ENCODE measurements around the gene ZFAND3.

ZFAND3 gene

DNA sequence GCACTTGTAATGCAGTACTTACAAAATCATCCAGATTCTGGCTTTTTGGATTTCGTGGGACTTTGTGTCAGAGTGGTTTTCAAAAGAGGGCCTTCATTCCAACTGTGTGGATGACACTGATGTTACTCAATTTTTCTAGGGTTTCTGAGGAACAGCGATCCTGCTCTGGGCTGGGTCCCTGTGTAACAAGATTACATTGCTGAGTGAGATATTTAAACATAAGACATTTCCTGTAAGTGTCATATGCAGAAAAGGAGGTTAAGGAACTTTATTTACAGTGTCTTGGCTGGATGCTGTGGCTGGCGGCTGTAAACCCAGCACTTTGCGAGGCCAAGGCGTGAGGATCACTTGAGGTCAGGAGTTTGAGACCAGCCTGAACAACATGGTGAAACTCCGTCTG, 6.7 kb downstream of the ZFAND3 start:
- no peak overlapping the region for H3K4me3 ChIP-seq (ENCODE audit: low read depth, low read length)
- TF ChIP-seq, protein P1, sequence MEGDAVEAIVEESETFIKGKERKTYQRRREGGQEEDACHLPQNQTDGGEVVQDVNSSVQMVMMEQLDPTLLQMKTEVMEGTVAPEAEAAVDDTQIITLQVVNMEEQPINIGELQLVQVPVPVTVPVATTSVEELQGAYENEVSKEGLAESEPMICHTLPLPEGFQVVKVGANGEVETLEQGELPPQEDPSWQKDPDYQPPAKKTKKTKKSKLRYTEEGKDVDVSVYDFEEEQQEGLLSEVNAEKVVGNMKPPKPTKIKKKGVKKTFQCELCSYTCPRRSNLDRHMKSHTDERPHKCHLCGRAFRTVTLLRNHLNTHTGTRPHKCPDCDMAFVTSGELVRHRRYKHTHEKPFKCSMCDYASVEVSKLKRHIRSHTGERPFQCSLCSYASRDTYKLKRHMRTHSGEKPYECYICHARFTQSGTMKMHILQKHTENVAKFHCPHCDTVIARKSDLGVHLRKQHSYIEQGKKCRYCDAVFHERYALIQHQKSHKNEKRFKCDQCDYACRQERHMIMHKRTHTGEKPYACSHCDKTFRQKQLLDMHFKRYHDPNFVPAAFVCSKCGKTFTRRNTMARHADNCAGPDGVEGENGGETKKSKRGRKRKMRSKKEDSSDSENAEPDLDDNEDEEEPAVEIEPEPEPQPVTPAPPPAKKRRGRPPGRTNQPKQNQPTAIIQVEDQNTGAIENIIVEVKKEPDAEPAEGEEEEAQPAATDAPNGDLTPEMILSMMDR (conservative IDR thresholded peaks at IDR 0.05; ENCODE audit: low read depth, low read length): no peak
- no peak for DNase-seq (ENCODE audit: low read depth)

DNA sequence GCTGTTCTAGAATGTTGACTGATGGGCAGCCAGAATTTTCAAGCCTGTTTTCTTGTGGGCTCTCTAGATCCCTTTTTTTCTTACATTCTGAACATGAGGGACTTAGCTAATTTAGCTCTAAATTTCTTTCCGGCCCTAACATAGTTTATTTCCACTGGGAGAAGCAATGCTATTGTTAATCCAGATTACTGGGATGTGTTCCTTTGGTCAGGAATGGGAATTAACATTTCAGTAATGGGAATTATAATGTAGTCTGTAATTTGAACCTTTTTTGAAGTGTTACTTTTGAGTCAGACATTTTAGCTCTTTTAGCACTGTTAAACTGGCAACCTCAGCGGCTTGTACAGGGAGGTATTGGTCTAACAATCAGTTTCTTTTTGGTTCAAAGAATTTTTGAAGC, 7.5 kb downstream of the ZFAND3 start:
- TF ChIP-seq, protein P1 (conservative IDR thresholded peaks at IDR 0.05; ENCODE audit: low read depth, low read length): no peak
- H3K4me3 ChIP-seq (ENCODE audit: low read depth, low read length): no peak overlapping the region
- no peak for DNase-seq (ENCODE audit: low read depth)

DNA sequence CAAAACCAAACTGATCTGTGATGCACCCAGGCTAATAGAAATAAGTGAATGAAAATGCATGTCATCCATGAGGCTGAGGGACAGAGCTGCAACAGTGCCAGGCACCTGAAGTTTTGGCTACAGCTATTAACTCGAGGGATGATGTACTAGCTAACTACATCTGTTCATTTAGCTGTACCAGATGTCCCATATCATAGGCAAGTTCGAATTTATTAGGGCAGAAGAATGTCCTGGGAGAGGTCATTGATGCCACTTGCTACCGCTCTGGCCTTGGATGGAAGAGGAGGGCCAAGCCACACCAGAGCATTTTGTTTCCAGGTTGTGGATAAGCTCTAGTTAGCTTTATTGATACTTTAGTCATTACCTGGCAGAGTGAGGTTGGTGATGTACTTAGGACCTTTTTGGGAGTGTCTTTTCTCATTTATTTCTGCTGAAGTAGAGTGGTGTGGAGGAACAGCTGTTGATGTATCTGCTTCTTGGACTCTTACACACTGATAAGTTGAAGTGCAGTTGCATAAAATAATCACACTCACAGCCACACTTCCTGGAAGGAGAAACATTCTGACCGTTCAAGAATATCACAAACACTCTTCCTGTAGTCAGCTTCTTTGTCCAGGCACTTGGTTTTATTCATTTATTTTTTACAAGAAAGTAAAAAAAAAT, 8.2 kb downstream of the ZFAND3 start:
- TF ChIP-seq, protein P1 (conservative IDR thresholded peaks at IDR 0.05; ENCODE audit: low read depth, low read length): no peak
- DNase-seq (ENCODE audit: low read depth): no peak
- no peak overlapping the region for H3K4me3 ChIP-seq (ENCODE audit: low read depth, low read length)

DNA sequence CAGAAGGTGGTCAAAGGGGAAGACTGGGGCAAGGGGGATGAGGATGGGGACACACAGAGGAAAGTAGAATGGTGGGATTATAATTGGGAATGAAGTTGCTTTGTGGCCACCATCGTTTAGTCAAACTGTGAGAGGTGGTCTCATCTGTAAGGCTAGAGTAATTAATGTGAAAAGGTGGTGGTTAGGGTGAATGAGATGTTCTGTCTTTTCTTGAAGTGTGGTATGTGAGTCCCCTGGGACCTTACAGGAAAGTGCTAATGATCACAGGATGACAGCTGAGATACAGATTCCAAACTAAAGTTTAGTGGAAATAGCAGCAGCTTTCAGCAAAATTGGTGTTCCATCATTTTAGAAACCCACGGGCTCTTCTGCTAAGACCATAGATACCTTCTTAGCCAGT, 10.7 kb downstream of the ZFAND3 start:
- no peak for DNase-seq (ENCODE audit: low read depth)
- TF ChIP-seq, protein P1 (conservative IDR thresholded peaks at IDR 0.05; ENCODE audit: low read depth, low read length): no peak
- no peak overlapping the region for H3K4me3 ChIP-seq (ENCODE audit: low read depth, low read length)

DNA sequence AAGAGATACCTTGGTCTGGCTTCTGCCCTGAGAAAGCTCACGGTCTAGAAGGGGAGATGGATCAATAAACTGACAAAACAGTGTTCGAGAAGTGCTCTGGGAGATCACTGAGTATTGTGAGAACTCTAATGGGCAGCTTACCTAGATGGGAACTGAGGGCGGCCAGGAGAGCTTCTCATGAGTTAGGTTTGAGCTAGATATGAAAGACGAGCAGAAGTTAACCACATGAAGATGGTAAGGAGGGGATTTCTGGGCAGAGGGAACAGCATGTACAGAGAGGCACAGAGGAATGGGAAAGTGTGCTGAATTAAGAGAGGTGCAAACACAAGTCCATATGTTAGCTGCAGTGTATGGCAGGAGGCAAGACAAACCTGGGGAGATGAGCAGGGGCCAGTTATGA, 11.9 kb downstream of the ZFAND3 start:
- no peak overlapping the region for H3K4me3 ChIP-seq (ENCODE audit: low read depth, low read length)
- DNase-seq (ENCODE audit: low read depth): no peak
- TF ChIP-seq, protein P1 (conservative IDR thresholded peaks at IDR 0.05; ENCODE audit: low read depth, low read length): no peak

DNA sequence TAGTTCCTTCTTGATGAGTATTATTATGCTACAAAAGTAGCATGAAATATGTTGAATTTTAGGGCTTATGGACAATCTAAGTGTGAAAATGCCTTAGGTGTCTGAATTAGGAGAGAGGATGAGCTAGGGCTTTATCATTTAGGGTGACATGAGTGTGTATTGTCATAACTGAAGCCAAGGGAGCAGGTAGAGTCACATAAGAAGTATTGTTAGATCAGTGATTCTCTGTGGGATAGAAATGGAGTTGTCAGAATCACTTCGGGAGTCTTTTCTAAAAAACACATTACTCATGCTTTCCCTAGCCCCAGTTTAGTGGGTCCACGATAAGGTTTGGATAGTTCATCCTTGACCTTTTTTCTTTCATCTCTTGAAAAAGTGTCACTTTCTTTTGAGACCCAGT, 16.4 kb downstream of the ZFAND3 start:
- no peak for DNase-seq (ENCODE audit: low read depth)
- H3K4me3 ChIP-seq (ENCODE audit: low read depth, low read length): no peak overlapping the region
- TF ChIP-seq, protein P1 (conservative IDR thresholded peaks at IDR 0.05; ENCODE audit: low read depth, low read length): no peak

DNA sequence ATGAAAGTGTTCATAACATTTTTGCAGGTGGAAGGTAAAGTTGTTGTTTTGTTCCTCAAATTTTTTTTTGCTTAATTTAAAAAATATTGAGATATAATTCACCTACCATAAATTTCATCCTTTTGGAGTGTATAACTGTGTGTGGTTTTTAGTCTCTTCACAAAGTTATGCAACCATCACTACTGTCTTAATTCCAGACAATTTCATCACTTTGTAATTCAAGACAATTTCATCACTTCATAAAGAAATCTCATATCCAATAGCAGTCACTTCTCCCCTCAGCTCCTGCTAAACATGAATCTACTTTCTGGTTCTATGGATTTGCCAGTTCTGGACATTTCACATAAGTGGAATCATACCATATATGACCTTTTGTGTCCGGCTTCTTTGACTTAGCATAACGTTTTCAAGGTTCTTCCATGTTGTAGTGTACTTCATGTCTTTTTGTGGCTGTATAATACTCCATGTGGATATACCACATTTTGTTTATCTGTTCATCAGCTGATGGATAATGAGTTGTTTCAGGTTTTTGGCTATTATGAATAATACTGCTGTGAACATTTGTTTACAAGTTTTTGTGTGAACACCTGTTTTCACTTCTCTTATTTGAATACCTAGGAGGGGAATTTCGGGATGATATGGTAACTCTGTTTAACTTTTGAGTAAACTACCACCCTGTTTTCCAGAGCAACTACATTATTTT, 18.8 kb downstream of the ZFAND3 start:
- TF ChIP-seq, protein P1 (conservative IDR thresholded peaks at IDR 0.05; ENCODE audit: low read depth, low read length): no peak
- DNase-seq (ENCODE audit: low read depth): peak; percentile 64
- no peak overlapping the region for H3K4me3 ChIP-seq (ENCODE audit: low read depth, low read length)

Data from choroid plexus epithelial cell (primary cell).